C4-2B (cell line): ENCODE results near the gene TTC4.

Experiments
- ZFX ChIP-seq: fragments of 450-650 bp; IDR thresholded peaks from 2 replicates; pipeline ENCODE4 v1.6.1; 2017
- TF ChIP-seq, protein P1 (sequence below): fragments of 450-650 bp; conservative IDR thresholded peaks from 2 replicates; pipeline ENCODE4 v1.5.1; 2017; ENCODE audit warnings: mild to moderate bottlenecking

DNA sequence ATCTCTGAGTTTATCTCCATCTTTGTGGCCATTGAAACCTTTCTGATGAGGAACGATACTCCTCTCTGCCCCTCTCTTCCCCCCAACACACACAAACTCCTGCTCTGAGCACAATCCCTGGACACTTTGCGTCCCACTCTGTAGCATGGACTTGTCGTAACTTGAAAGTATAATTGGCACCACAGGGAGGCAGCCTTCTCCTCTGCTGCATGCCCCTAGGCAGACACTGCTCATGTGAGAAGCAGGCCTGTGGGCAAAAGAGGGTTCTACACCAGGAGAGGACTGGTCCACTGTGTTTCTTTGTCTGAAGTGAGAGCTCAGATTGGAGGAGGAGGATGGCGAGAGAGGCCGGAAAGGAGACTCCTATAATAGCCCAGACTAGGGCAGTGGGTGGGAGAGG lies 52.4 kb downstream of the TTC4 start:
- TF ChIP-seq, protein P1, sequence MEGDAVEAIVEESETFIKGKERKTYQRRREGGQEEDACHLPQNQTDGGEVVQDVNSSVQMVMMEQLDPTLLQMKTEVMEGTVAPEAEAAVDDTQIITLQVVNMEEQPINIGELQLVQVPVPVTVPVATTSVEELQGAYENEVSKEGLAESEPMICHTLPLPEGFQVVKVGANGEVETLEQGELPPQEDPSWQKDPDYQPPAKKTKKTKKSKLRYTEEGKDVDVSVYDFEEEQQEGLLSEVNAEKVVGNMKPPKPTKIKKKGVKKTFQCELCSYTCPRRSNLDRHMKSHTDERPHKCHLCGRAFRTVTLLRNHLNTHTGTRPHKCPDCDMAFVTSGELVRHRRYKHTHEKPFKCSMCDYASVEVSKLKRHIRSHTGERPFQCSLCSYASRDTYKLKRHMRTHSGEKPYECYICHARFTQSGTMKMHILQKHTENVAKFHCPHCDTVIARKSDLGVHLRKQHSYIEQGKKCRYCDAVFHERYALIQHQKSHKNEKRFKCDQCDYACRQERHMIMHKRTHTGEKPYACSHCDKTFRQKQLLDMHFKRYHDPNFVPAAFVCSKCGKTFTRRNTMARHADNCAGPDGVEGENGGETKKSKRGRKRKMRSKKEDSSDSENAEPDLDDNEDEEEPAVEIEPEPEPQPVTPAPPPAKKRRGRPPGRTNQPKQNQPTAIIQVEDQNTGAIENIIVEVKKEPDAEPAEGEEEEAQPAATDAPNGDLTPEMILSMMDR: no peak; the same call in 1 of the 2 replicates
- TF ChIP-seq ZFX: no peak
